GM12891 (cell line): ENCODE results near the gene ACKR3.

ENCODE experiments used
- POLR2A ChIP-seq: IDR thresholded peaks from 2 replicates; pipeline ENCODE4 v1.6.1; 2011; ENCODE audit warnings: low read depth, low read length, control low read depth
- POLR2AphosphoS5 ChIP-seq: IDR thresholded peaks from 2 replicates; pipeline ENCODE4 v1.6.1; 2011; ENCODE audit warnings: low read depth, low read length, control low read depth
- TAF1 ChIP-seq: IDR thresholded peaks from 2 replicates; pipeline ENCODE4 v1.6.1; 2011; ENCODE audit warnings: low read depth, low read length, control low read depth

- no peak for TF ChIP-seq TAF1
- no peak for TF ChIP-seq POLR2AphosphoS5
- TF ChIP-seq POLR2A = no peak
These were observed 43.0 kb upstream of the ACKR3 start for GRCh38 chr2:236526455-236527158.
